Right renal cortex interstitium (tissue), 3 donors: ENCODE results near the gene TOGARAM2. TPM values are rescaled to one million over a fixed set of nuclear protein-coding genes. Genes with fewer than 3 reads are reported as not detected.

Source experiments
- polyA plus RNA-seq, 3 donors: library from polyadenylated mRNA; unstranded; fragments of 120-200 nt; gene quantifications; one replicate each; pipeline ENCODE4 v1.2.1, GENCODE V29; 2013; ENCODE audit not compliant: insufficient read length in 3 of 3

TOGARAM2 gene
- polyA plus RNA-seq, 3 donors = 0.86 to 0.94 (median 0.89) TPM

Other genes starting within 250 kb of the TOGARAM2 start
- gene PPP1CB, start 229.5 kb upstream of the TOGARAM2 start, polyA plus RNA-seq = 100 to 1,000 TPM; 178 to 190 (median 185) TPM
- 1 to 10 TPM in 2 of 3 donors, under 1 TPM in 1; 0.49 to 1.7 (median 1.1) TPM for gene SPDYA, start 170.5 kb upstream of the TOGARAM2 start, polyA plus RNA-seq
- gene TRMT61B, start 111.0 kb upstream of the TOGARAM2 start, polyA plus RNA-seq = 10 to 100 TPM; 27.3 to 30.1 (median 27.7) TPM
- gene WDR43, start 86.6 kb upstream of the TOGARAM2 start, polyA plus RNA-seq = 10 to 100 TPM; 55.8 to 62.0 (median 59.0) TPM
- gene PCARE, start 93.2 kb downstream of the TOGARAM2 start, polyA plus RNA-seq = under 1 TPM; 0.28 to 0.43 (median 0.35) TPM
- gene CLIP4, start 134.1 kb downstream of the TOGARAM2 start, polyA plus RNA-seq = 10 to 100 TPM; 16.5 to 17.6 (median 16.8) TPM